IMR-90 (cell line): ENCODE results near the gene PSEN2. TPM values are rescaled to one million over a fixed set of nuclear protein-coding genes. Genes with fewer than 3 reads are reported as not detected.

Experiments used
- ATAC-seq: fragments of 200-7000 bp; cut with Tn5 transposase; 2 replicates; pipeline ENCODE4 v1.9.1; 2020; ENCODE audit warnings: low read depth, mild to moderate bottlenecking, moderate library complexity
- BruUV-seq: library from RNA; stranded (reverse); fragments of 400-500 nt; replicated peaks from 2 replicates; lab custom pipeline; 2021; lab: Mats Ljungman, UMichigan
- CTCF ChIA-PET: fragments of 300-600 bp; formaldehyde crosslinking; extraction: SDS; loops from one replicate; lab custom pipeline; 2021; ENCODE audit warnings: antibody characterized with exemption; lab: Yijun Ruan, JAX
- POLR2A ChIA-PET: fragments of 300-600 bp; sonication (Branson Sonifier 250); formaldehyde crosslinking; loops from one replicate; lab custom pipeline; 2022; ENCODE audit warnings: antibody characterized with exemption; ENCODE audit not compliant: unreplicated experiment; lab: Charles Lee
- DNase-seq: peaks from one replicate; pipeline ENCODE4 v3.0.0; 2013
- H2AFZ ChIP-seq: replicated peaks from 2 replicates; pipeline ENCODE3; 2013; ENCODE audit warnings: low read length, mild to moderate bottlenecking; ENCODE audit not compliant: poor library complexity
- H2AK5ac ChIP-seq: 2 replicates; pipeline ENCODE4 v1.6.1; 2013; ENCODE audit warnings: low read depth, low read length, inconsistent platforms
- H2AK9ac ChIP-seq: replicated peaks from 2 replicates; pipeline ENCODE3; 2013; ENCODE audit warnings: mild to moderate bottlenecking, low read depth, low read length, moderate library complexity; ENCODE audit not compliant: poor library complexity
- H2BK120ac ChIP-seq: 2 replicates; pipeline ENCODE4 v1.6.1; 2013; ENCODE audit warnings: low read depth, low read length, inconsistent platforms
- H2BK15ac ChIP-seq: 3 replicates; pipeline ENCODE4 v1.6.1; 2013; ENCODE audit warnings: low read depth, low read length, inconsistent platforms
- H2BK20ac ChIP-seq: 2 replicates; pipeline ENCODE4 v1.6.1; 2013; ENCODE audit warnings: low read depth, mild to moderate bottlenecking, inconsistent platforms, low read length, moderate library complexity
- H2BK5ac ChIP-seq: 2 replicates; pipeline ENCODE4 v1.6.1; 2013; ENCODE audit warnings: mild to moderate bottlenecking, low read depth, low read length, inconsistent platforms; ENCODE audit not compliant: poor library complexity, severe bottlenecking
- H3K14ac ChIP-seq: replicated peaks from 2 replicates; pipeline ENCODE4 v1.6.1; 2013; ENCODE audit warnings: low read depth, low read length, inconsistent platforms
- H3K18ac ChIP-seq: 2 replicates; pipeline ENCODE4 v1.6.1; 2013; ENCODE audit warnings: low read depth, low read length, control low read depth
- H3K23ac ChIP-seq: 2 replicates; pipeline ENCODE4 v1.6.1; 2013; ENCODE audit warnings: low read depth, low read length, inconsistent platforms
- H3K27ac ChIP-seq: 2 replicates; pipeline ENCODE4 v1.5.1; 2013; ENCODE audit warnings: mild to moderate bottlenecking, control low read depth, low read length; ENCODE audit not compliant: insufficient read depth
- H3K27me3 ChIP-seq: 2 replicates; pipeline ENCODE4 v1.6.1; 2013; ENCODE audit warnings: low read length; ENCODE audit not compliant: control insufficient read depth, insufficient read depth
- H3K36me3 ChIP-seq: 2 replicates; pipeline ENCODE4 v1.6.1; 2013; ENCODE audit warnings: low read length, mixed read lengths; ENCODE audit not compliant: control insufficient read depth, insufficient read depth
- H3K4ac ChIP-seq: 2 replicates; pipeline ENCODE4 v1.6.1; 2013; ENCODE audit warnings: low read depth, low read length, inconsistent platforms
- H3K4me1 ChIP-seq: 2 replicates; pipeline ENCODE4 v1.6.1; 2013; ENCODE audit warnings: low read length, mixed read lengths; ENCODE audit not compliant: control insufficient read depth, insufficient read depth
- H3K4me2 ChIP-seq: 2 replicates; pipeline ENCODE4 v1.6.1; 2013; ENCODE audit warnings: low read depth, mild to moderate bottlenecking, control low read depth, low read length, moderate library complexity
- H3K4me3 ChIP-seq: 2 replicates; pipeline ENCODE4 v1.5.1; 2013; ENCODE audit warnings: low read depth, mild to moderate bottlenecking, control low read depth, low read length, moderate library complexity; ENCODE audit not compliant: insufficient read depth
- H3K56ac ChIP-seq: 2 replicates; pipeline ENCODE4 v1.6.1; 2013; ENCODE audit warnings: low read length, inconsistent platforms; ENCODE audit not compliant: insufficient read depth; ENCODE audit errors: extremely low read depth
- H3K79me1 ChIP-seq, 2 experiments: 2 replicates each; pipeline ENCODE4 v1.6.1; 2013; ENCODE audit warnings: low read length in 2 of 2, inconsistent platforms in 1 of 2, low read depth in 1 of 2
- H3K9ac ChIP-seq: 2 replicates; pipeline ENCODE4 v1.6.1; 2013; ENCODE audit warnings: low read depth, low read length, control low read depth
- H3K9me1 ChIP-seq: 2 replicates; pipeline ENCODE4 v1.6.1; 2013; ENCODE audit warnings: low read length, inconsistent platforms; ENCODE audit not compliant: insufficient read depth
- H3K9me3 ChIP-seq: 2 replicates; pipeline ENCODE4 v1.6.1; 2013; ENCODE audit warnings: low read length; ENCODE audit not compliant: control insufficient read depth, insufficient read depth
- H4K20me1 ChIP-seq: 2 replicates; pipeline ENCODE4 v1.6.1; 2013; ENCODE audit warnings: low read length, inconsistent platforms; ENCODE audit not compliant: insufficient read depth
- H4K5ac ChIP-seq: 2 replicates; pipeline ENCODE4 v1.6.1; 2013; ENCODE audit warnings: mild to moderate bottlenecking, low read depth, low read length, control low read depth
- H4K8ac ChIP-seq, 2 experiments: 2 replicates each; pipeline ENCODE4 v1.6.1; 2013; ENCODE audit warnings: low read depth in 2 of 2, low read length in 2 of 2, control low read depth in 1 of 2, inconsistent platforms in 1 of 2
- H4K91ac ChIP-seq: 2 replicates; pipeline ENCODE4 v1.6.1; 2013; ENCODE audit warnings: low read depth, low read length, inconsistent platforms; ENCODE audit not compliant: insufficient read depth
- CEBPB ChIP-seq: IDR thresholded peaks from 2 replicates; pipeline ENCODE4 v1.6.1; 2012; ENCODE audit warnings: low read depth, low read length, improper control_type of control experiment
- MAFK ChIP-seq: IDR thresholded peaks from 2 replicates; pipeline ENCODE4 v1.6.1; 2012; ENCODE audit warnings: low read depth, low read length, improper control_type of control experiment
- MXI1 ChIP-seq: IDR thresholded peaks from 2 replicates; pipeline ENCODE4 v1.6.1; 2012; ENCODE audit warnings: low read depth, mild to moderate bottlenecking, low read length, moderate library complexity, borderline replicate concordance
- POLR2A ChIP-seq: IDR thresholded peaks from 2 replicates; pipeline ENCODE4 v1.6.1; 2012; ENCODE audit warnings: mild to moderate bottlenecking, low read depth, low read length
- RAD21 ChIP-seq: IDR thresholded peaks from 2 replicates; pipeline ENCODE4 v1.6.1; 2012; ENCODE audit warnings: low read length, improper control_type of control experiment
- USF2 ChIP-seq: fragments of 150-350 bp; IDR thresholded peaks from 2 replicates; pipeline ENCODE4 v1.6.1; 2017; ENCODE audit warnings: mild to moderate bottlenecking, antibody characterized with exemption, low read length, low read depth
- WGBS, 2 experiments: methylation state at CpG; one replicate each; pipeline versions ENCODE4 v1.1.5 to v1.1.7; 2013; ENCODE audit warnings: missing lambda C conversion rate in 2 of 2; ENCODE audit not compliant: insufficient read length in 1 of 2; ENCODE audit errors: extremely low coverage in 2 of 2; 5-methylcytosine and 5-hydroxymethylcytosine counted together
- dilution Hi-C: fragments of 300-500 bp; cut with HindIII; formaldehyde crosslinking; loops from one replicate; pipeline ENCODE4 v1.14.3; 2018; ENCODE audit warnings: low sequenced_read_pairs; ENCODE audit not compliant: unreplicated experiment
- in situ Hi-C: fragments of 300-500 bp; cut with MboI; formaldehyde crosslinking; loops from 3 replicates; pipeline ENCODE4 v1.14.3; 2019; ENCODE audit warnings: low sequenced_read_pairs, inconsistent platforms, mixed read lengths
- intact Hi-C: fragments of 100-400 bp; cut with micrococcal nuclease; formaldehyde crosslinking; loops from 2 replicates; pipeline ENCODE4 v1.10.0; 2022
- polyA plus RNA-seq, 3 experiments: library from polyadenylated mRNA; depleted of rRNA; stranded (reverse); fragments of >200 nt; gene quantifications; 2 replicates each; pipeline ENCODE4 v1.2.3, GENCODE V29; 2012; ENCODE audit warnings: low replicate concordance in 1 of 3
- total RNA-seq: library from RNA; depleted of rRNA; stranded (reverse); fragments of >200 nt; gene quantifications from 2 replicates; pipeline ENCODE4 v1.2.3, GENCODE V29; 2012

Gene PSEN2
- total and polyA plus RNA-seq, 2 of the 4 experiments (the other 2 are of a cell fraction), result 15.0 to 24.4 TPM

- ATAC-seq, result no peak
- no peak overlapping the region for H3K27ac ChIP-seq
- no peak overlapping the region for H3K56ac ChIP-seq
- POLR2A ChIA-PET, result no interaction called here
- in situ Hi-C loops, result no loop called here
- CTCF ChIA-PET, result no interaction called here
- intact Hi-C loops, result no loop called here
- no peak overlapping the region for H2BK20ac ChIP-seq
- no peak overlapping the region for H2BK15ac ChIP-seq
- H3K18ac ChIP-seq, result no peak overlapping the region
- H2BK120ac ChIP-seq, result no peak overlapping the region
- H2AK5ac ChIP-seq, result no peak overlapping the region
- peaks cover 10% of the 10 kb centered on the region; the same call in 1 of the 2 replicates for H3K9me1 ChIP-seq
- H3K27me3 ChIP-seq, result no peaks in the 10 kb centered on the region
- TF ChIP-seq POLR2A (no peak), USF2 (no peak), RAD21 (no peak), CEBPB (no peak), MXI1 (no peak), MAFK (no peak)
- no peaks in the 10 kb centered on the region for H4K20me1 ChIP-seq
- no peak overlapping the region for H4K91ac ChIP-seq
- no CpG with 5 or more reads among the region's 1 CpG for WGBS, 2 experiments
- H2AK9ac ChIP-seq, result no peak overlapping the region
- no peak overlapping the region for H3K4me2 ChIP-seq
- no peak overlapping the region for H3K4ac ChIP-seq
- no peaks in the 10 kb centered on the region for H3K36me3 ChIP-seq
- H3K4me3 ChIP-seq, result no peak overlapping the region
- no TSS peak for BruUV-seq
- H4K5ac ChIP-seq, result no peak overlapping the region
- no peak for DNase-seq
- no peak overlapping the region for H4K8ac ChIP-seq
- no peak overlapping the region for H2AFZ ChIP-seq
- H3K23ac ChIP-seq, result no peak overlapping the region
- H3K79me1 ChIP-seq, result peaks cover 3 to 14% of the 10 kb centered on the region in 2 experiments; a peak in 3 of 4 replicates
- no peaks in the 10 kb centered on the region for H3K9me3 ChIP-seq
- H3K14ac ChIP-seq, result no peak overlapping the region
- H3K4me1 ChIP-seq, result peaks cover 8% of the 10 kb centered on the region
- no peak overlapping the region for H2BK5ac ChIP-seq
- dilution Hi-C loops, result no loop called here
- H3K9ac ChIP-seq, result no peak overlapping the region
Observed at GRCh38 chr1:226868726-226869125, 1.7 kb upstream of the PSEN2 start.
